T-helper 1 cell treated with Interleukin-12 subunit alpha and Interleukin-12 subunit beta and Interleukin-4 antibody, amounts not matched to agents 30 μg/mL and 1 μg/mL, for 36 hours (primary cell): ENCODE measurements around the gene TNS1.

ENCODE experiments used
- H3K27ac Mint-ChIP-seq: one replicate; pipeline ENCODE4 v1.8.0; 2021; ENCODE audit warnings: mild to moderate bottlenecking, mixed read lengths
- H3K27me3 Mint-ChIP-seq: one replicate; pipeline ENCODE4 v1.8.0; 2021; ENCODE audit warnings: low read depth, mixed read lengths
- H3K36me3 Mint-ChIP-seq: one replicate; pipeline ENCODE4 v1.8.0; 2021; ENCODE audit warnings: low read depth, mixed read lengths
- H3K4me1 Mint-ChIP-seq: one replicate; pipeline ENCODE4 v1.8.0; 2021; ENCODE audit warnings: low read depth, mixed read lengths
- H3K4me3 Mint-ChIP-seq: one replicate; pipeline ENCODE4 v1.8.0; 2021; ENCODE audit warnings: mild to moderate bottlenecking, moderate library complexity, mixed read lengths
- H3K9me3 Mint-ChIP-seq: one replicate; pipeline ENCODE4 v1.8.0; 2021; ENCODE audit warnings: mixed read lengths

The TNS1 gene

DNA sequence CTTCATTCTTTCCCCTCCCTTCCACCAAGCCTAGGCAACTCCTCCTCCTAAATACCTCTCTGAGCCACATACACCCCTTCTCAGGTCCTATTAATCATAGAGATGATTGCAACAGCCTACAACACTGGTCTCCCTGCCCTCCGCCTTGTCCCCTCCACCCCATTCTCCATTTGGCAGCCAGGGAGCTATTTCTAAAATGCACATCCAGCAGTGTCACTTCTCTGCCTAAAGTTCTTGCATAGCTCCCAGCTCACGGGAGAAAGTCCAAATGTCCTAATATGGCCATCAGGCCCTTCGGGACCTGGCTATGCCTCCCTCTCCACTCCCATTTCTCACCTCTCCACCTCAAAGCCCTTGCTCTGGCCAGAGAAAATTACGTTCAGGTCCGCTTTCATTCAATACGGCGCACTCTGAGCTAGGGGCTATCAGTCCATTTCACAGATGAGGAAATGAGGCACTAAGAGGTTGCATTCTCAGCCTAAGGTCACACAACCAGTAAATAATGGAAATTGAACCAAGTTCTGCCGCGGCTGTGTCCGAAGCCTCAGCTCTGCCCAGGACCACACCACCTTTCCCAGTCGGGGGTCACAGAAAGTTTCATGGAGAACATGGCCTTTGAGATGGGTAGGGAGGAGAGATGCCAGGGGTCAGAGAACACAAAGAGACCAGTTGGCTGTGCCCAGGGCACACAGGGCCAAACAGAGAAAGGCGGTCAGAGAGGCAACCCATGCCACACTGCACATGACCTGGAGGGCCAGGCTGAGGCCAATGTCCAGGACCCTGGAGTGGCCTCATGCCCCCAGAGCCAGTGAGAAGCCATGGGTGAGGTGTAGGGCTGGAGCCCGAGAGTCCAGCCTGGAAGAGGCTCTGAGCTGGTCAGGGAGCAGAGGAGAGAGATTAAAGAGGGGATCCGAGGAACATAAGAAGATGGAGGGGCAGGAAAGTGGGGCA lies 72.8 kb downstream of the TNS1 start:
- Mint-ChIP-seq H3K36me3 (no peaks in the 10 kb centered on the region), H3K27me3 (peaks cover 4% of the 10 kb centered on the region), H3K4me3 (no peak overlapping the region), H3K9me3 (no peaks in the 10 kb centered on the region), H3K27ac (no peak overlapping the region), H3K4me1 (peaks cover 5% of the 10 kb centered on the region)

- Mint-ChIP-seq H3K9me3 (no peaks in the 10 kb centered on the region), H3K4me3 (no peak overlapping the region), H3K4me1 (peaks cover 5% of the 10 kb centered on the region), H3K27ac (no peak overlapping the region), H3K27me3 (peaks cover 4% of the 10 kb centered on the region), H3K36me3 (no peaks in the 10 kb centered on the region)
Measured at GRCh38 chr2:217929272-217929671, 73.5 kb downstream of the TNS1 start.

- no peaks in the 10 kb centered on the region for H3K9me3 Mint-ChIP-seq
- no peak overlapping the region for H3K4me3 Mint-ChIP-seq
- H3K27me3 Mint-ChIP-seq: peaks cover 4% of the 10 kb centered on the region
- H3K27ac Mint-ChIP-seq: no peak overlapping the region
- H3K36me3 Mint-ChIP-seq: no peaks in the 10 kb centered on the region
- peaks cover 5% of the 10 kb centered on the region for H3K4me1 Mint-ChIP-seq
Measured at GRCh38 chr2:217928324-217929181, 74.2 kb downstream of the TNS1 start.

DNA sequence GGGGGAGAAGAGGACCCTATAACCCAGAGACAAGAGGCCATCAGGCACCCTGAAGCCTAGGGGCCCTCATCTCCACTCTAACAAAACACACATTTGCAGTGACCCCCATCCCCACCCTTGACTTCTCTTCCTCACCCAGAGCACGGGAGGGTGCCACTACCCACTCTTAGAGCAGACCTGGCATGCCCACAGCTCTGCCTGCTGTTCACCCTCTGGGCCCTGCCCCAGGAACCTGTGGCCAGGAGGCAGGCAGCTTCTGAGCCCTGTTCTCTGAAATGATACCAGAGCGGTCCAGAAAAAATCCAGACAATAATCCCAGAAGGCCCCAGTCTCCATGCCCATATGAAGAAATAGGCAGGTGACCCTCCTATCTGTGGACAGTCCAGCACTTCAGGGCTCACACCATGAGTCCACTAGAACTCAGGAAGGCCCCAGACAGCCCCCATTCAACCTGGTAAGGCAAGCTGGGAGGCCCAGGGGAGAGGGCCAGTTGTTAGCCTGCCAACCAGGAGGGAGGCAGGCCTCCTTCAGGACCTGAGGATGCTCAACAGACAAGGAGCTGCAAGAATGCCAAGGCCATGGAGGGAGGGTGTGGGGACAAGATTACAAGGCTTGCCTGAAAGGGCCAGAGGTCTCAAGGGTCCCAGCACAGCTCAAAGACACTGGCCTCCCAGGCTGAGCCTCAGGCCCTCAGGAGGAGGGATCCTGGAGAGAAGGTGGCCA lies 75.0 kb downstream of the TNS1 start:
- H3K27me3 Mint-ChIP-seq: peaks cover 4% of the 10 kb centered on the region
- no peak overlapping the region for H3K4me3 Mint-ChIP-seq
- H3K27ac Mint-ChIP-seq: no peak overlapping the region
- no peaks in the 10 kb centered on the region for H3K36me3 Mint-ChIP-seq
- peaks cover 5% of the 10 kb centered on the region for H3K4me1 Mint-ChIP-seq
- no peaks in the 10 kb centered on the region for H3K9me3 Mint-ChIP-seq

GRCh38 chr2:217926801-217927200 lies 76.0 kb downstream of the TNS1 start:
- Mint-ChIP-seq H3K27ac (no peak overlapping the region), H3K27me3 (peaks cover under 1% of the 10 kb centered on the region), H3K9me3 (no peaks in the 10 kb centered on the region), H3K36me3 (no peaks in the 10 kb centered on the region), H3K4me3 (no peak overlapping the region), H3K4me1 (peaks cover 5% of the 10 kb centered on the region)

DNA sequence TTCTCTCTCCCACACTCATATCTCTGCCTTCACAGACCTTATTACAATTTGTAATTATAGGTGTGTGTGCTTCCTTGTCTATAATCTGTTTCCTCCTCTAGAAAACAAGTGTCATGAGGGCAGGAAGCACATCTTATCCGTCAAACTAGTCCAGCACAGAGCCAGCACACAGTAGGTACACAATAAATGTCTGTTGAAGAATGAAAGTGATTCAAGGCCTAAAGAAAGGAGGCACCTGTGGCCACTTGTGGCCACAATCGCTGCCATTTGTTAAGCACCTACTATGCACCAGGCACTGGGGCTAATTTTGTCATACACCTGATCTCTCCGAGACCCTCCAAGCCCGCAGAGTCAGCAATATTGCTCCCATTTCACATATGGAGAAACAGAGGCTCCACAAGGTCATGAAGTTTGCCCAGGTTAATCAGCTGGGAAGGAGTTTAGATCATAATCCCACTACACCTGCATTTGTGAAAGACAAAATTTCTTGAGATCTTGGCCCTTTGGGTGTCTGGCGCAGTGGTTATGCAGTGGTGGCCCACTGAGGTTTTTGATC lies 78.4 kb downstream of the TNS1 start:
- H3K27ac Mint-ChIP-seq: no peak overlapping the region
- H3K9me3 Mint-ChIP-seq: no peaks in the 10 kb centered on the region
- H3K36me3 Mint-ChIP-seq: no peaks in the 10 kb centered on the region
- no peaks in the 10 kb centered on the region for H3K27me3 Mint-ChIP-seq
- H3K4me1 Mint-ChIP-seq: no peaks in the 10 kb centered on the region
- no peak overlapping the region for H3K4me3 Mint-ChIP-seq

DNA sequence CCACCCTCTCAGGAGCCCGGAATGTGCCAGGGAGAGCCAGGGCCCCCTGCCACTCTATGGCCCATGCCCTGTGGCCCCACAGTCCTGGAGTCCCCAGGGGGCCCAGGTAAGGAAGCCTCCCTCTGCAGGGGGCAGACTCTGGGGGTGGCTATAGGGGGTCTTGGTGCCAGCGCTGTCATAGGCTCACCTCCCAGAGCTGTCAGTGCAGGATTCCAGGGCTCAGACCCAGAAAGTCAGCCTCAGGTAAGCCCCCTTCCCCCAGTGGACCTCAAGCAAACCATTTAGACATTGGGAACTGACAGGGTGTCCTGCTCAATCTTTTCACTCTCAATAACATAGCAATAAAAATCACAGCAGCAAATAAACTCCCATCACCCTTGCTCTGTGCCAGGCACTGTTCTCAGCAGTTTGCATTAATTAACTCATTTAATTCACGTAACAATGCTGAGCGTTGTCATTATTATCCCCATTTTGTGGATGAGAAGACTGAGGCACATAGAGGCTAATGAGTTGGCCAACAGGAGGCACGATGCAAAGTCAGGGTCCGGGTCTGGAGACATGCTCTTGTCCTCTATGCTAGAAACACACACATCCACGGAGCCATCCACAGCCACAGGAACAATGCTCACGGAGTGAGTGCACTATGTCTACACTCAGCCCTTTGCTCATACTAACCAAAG lies 79.6 kb downstream of the TNS1 start:
- no peaks in the 10 kb centered on the region for H3K9me3 Mint-ChIP-seq
- H3K4me1 Mint-ChIP-seq: no peaks in the 10 kb centered on the region
- H3K4me3 Mint-ChIP-seq: no peak overlapping the region
- H3K27me3 Mint-ChIP-seq: no peaks in the 10 kb centered on the region
- H3K36me3 Mint-ChIP-seq: no peaks in the 10 kb centered on the region
- H3K27ac Mint-ChIP-seq: no peak overlapping the region

DNA sequence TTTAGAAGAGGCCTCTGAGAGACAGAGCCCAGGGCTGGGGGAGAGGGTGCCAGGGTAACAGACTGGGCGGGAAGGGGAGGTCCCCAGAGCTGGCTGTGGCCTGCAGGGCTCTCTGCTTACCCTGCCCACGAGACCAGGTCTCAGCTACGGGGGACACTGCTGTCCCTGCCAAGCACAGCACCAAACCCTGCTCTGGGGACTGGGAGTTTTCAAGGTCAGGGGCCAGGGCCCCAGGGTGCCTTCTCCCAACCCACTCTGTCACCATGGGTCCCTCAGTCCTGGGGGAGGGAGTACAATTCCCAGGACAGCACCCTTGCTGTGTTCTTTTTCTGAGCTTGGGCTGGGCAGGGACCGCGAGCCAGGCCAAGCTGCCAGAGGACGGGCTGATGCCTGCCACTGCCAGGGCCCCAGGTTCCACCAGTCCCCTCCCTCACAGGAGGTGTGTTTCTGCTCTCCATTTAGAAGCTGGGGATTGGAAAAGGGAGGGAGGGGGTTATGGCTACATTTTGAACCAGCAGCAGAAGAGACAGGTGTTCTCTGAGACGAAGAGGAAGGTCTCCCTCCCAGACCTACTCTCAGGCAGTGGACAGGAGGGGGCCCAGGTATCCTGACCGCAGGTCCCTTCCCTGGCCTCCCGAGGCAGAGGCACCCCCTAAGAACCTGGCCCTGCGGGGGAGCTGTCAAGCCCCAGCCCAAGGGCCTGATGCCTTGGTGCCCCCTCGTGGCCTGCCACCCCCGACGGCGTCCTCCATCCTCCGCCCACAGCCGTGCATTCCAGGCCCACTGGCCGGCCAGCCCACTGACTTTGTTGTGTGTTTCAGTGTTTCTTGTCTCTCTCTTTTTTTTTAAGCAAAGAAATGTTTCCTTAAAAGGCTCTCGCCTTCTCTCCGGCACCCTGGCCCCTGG lies 80.4 kb downstream of the TNS1 start:
- no peaks in the 10 kb centered on the region for H3K36me3 Mint-ChIP-seq
- H3K9me3 Mint-ChIP-seq: no peaks in the 10 kb centered on the region
- H3K27me3 Mint-ChIP-seq: no peaks in the 10 kb centered on the region
- no peak overlapping the region for H3K27ac Mint-ChIP-seq
- no peaks in the 10 kb centered on the region for H3K4me1 Mint-ChIP-seq
- no peak overlapping the region for H3K4me3 Mint-ChIP-seq

DNA sequence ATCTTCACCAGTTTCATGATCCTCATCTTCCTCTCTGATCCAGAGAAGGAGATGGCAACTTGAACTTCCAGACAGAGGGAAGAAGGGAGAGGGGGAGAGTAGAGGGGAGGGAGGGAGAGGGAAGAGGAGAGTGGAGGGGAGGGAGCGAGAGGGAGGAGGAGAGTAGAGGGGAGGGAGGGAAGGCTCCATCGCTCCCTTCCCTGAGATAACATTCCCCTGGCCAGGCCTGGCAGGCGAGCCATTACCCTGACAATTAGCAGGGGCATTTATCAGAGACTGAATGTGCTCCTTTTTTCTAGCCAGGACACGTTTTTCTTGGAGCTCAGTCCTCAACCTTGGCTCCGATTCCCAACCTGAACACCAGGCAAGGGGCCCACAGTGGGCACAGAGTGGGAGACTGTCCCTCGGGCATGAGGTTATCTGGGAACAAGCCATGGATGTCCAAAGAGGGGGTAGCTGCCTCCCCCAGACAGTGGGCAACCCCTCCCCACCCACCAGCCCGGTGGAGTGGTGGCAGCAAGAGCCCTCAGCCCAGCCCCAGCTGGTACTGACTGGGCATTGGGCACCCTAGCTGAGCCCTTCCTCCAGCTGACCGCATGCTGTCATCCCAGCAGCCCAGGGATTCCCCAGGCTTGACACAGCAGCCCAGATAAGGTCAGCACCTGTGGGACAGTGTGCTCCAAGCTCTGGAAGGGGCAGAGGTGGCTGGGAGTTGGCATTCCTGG lies 81.8 kb downstream of the TNS1 start:
- no peaks in the 10 kb centered on the region for H3K36me3 Mint-ChIP-seq
- no peaks in the 10 kb centered on the region for H3K27me3 Mint-ChIP-seq
- H3K27ac Mint-ChIP-seq: no peak overlapping the region
- no peaks in the 10 kb centered on the region for H3K9me3 Mint-ChIP-seq
- H3K4me3 Mint-ChIP-seq: no peak overlapping the region
- no peaks in the 10 kb centered on the region for H3K4me1 Mint-ChIP-seq

DNA sequence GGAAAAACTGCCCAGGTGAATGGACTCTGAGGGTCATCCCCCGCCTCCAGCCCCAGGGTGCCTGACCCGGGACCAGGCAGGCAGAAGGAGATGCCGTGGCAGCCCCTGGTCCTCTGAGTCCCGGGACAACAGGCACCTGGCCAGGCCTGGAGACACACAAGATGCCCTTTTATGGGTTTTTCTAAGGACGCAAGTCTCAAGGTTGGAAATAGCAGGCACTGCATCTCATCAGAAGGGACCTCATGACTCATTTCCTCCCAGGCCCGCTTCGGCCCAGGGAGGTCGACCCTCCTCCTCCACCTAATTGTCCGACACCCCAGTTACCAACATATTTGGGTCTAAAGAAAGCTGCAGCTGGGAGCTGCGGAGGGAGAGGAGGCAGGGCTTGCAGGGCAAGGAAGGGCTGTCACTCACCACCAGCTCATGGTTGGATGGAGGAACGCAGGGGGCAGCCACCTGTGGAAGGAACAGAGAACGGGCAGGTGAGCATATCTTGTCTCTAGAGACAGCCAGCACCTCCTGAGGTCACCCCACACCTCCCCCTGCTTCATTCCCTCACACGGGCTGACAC lies 82.9 kb downstream of the TNS1 start:
- H3K36me3 Mint-ChIP-seq: no peaks in the 10 kb centered on the region
- H3K4me1 Mint-ChIP-seq: no peaks in the 10 kb centered on the region
- no peaks in the 10 kb centered on the region for H3K9me3 Mint-ChIP-seq
- no peak overlapping the region for H3K27ac Mint-ChIP-seq
- H3K27me3 Mint-ChIP-seq: no peaks in the 10 kb centered on the region
- H3K4me3 Mint-ChIP-seq: no peak overlapping the region

DNA sequence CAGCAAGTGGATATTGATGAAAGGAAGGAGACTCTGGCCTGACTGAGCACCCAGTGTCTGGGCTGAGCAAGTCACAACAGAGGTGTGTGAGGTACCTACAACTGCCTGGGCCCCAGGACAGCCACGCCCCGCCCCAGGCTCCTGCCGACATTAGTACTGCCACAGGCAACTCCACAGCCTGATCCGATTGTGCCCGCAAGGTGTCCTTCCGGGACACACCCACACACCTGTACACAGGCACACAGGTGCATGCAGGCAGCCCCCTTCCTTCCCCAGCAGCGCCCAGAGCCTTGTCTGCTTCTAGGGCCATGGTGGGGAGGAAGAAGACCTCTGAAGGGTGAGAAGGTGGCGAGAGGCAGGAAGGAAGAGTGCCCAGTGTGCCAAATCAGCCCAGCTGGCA lies 83.6 kb downstream of the TNS1 start:
- Mint-ChIP-seq H3K27ac (no peak overlapping the region), H3K4me1 (no peaks in the 10 kb centered on the region), H3K27me3 (no peaks in the 10 kb centered on the region), H3K36me3 (no peaks in the 10 kb centered on the region), H3K4me3 (no peak overlapping the region), H3K9me3 (no peaks in the 10 kb centered on the region)

DNA sequence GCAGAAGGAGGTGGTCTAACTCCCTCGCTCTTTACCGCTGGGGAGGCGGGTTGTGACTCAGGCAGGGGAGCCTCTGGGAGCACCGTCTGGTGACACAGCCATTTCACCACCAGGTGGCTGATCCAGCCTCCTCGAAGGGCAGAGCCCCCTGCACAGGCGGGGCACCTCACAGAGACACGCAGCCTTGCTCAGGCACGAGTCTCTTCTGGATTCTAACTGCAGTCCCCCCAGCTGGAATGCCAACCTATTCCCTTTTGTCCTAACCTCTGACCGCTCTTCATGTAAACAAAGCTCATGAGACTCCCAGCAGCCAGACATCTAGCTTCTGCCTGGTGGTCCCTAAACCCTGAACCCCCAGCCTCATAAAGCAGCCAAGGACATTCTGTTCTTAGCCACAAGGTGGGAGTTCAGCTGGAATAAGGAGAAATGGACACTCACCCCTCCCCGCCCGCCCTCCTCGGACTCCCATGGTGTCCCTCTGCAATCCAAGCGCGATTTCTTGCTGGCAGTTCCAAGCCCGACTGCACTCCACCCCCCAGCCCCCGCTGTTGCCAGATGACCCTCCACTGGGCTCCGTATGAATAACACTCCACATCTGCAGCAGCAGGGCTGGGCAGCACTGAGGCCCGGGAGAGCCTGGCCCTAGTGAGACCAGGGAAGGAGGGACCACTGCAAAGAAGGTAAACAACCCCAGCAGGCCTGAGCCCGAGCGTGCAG lies 84.3 kb downstream of the TNS1 start:
- Mint-ChIP-seq H3K27ac (no peak overlapping the region), H3K27me3 (no peaks in the 10 kb centered on the region), H3K4me1 (no peaks in the 10 kb centered on the region), H3K9me3 (no peaks in the 10 kb centered on the region), H3K36me3 (no peaks in the 10 kb centered on the region), H3K4me3 (no peak overlapping the region)
